Measurements from ENCODE around the gene SOBP. TPM values are rescaled to one million over a fixed set of nuclear protein-coding genes. Genes with fewer than 3 reads are reported as not detected.
A peak's percentile ranks its signal among the peaks of the same experiment; 100 is the strongest.

SOBP gene
- total and polyA plus RNA-seq, 2 donors (not counting 1 experiment from before 2014, with no cell fraction given): 0.82 to 1.5 TPM

- intact Hi-C loops (cut with micrococcal nuclease): loop anchor here (10.0 kb wide), 1 partner anchor 561 kb away; the partner anchor contains the start of gene BEND3
- Histone ChIP-seq H3K9ac (ENCODE audit: low read length) (no peak overlapping the region), H3K27me3 (replicated peaks in 1 of 4; ENCODE audit: control extremely low read depth in 1 of 4, control insufficient read depth in 3 of 4, insufficient read depth in 4 of 4, low read length in 3 of 4) (no peaks in the 10 kb centered on the region), H3K9me3 (ENCODE audit: control extremely low read depth in 1 of 3, control insufficient read depth in 2 of 3, insufficient read depth in 1 of 3, low read length in 2 of 3) (no peaks in the 10 kb centered on the region), H3K79me2 (ENCODE audit: control insufficient read depth, insufficient read depth, low read length) (no peaks in the 10 kb centered on the region), H2AFZ (ENCODE audit: insufficient read depth, low read depth, low read length, poor library complexity, severe bottlenecking) (peak overlapping the region; percentile 97), H3K4me3 (ENCODE audit: control extremely low read depth in 1 of 5, extremely low read depth in 1 of 5, insufficient read depth in 1 of 5, low read depth in 2 of 5, low read length in 4 of 5) (no peak overlapping the region), H4K20me1 (ENCODE audit: control insufficient read depth, insufficient read depth, low read length, poor library complexity, severe bottlenecking) (no peaks in the 10 kb centered on the region), H3K36me3 (replicated peaks in 1 of 2; ENCODE audit: control extremely low read depth in 1 of 2, control insufficient read depth in 1 of 2, extremely low read depth in 1 of 2, insufficient read depth in 2 of 2, low read length in 1 of 2) (no peaks in the 10 kb centered on the region), H3K4me2 (replicated peaks; ENCODE audit: low read depth, low read length, poor library complexity, severe bottlenecking) (no peak overlapping the region), H3K4me1 (ENCODE audit: control insufficient read depth in 2 of 2, insufficient read depth in 2 of 2, low read length in 2 of 2) (peaks cover 20% of the 10 kb centered on the region in 2 donors), H3K27ac (ENCODE audit: low read length in 2 of 2) (no peak overlapping the region)
- H3K4me1 Mint-ChIP-seq: peaks cover 21% of the 10 kb centered on the region
- no peak for ATAC-seq (ENCODE audit: low read depth)
- 80% methylated on average over 8 of the region's 11 CpGs for WGBS (ENCODE audit: insufficient coverage)
- H3K27ac Mint-ChIP-seq: peak overlapping the region; percentile 92
- no peak for DNase-seq
- no peaks in the 10 kb centered on the region for H3K27me3 Mint-ChIP-seq
- ChIA-PET POLR2A (no interaction called here), CTCF (interaction anchor here (0.9 to 4.6 kb wide), 19 partner anchors 9 to 373 kb away, joined by 3 to 59 read pairs (median 5); partner anchors contain the start of gene PDSS2)
- TF ChIP-seq CTCF (IDR thresholded peaks at IDR 0.05) (no peak), EZH2 (IDR thresholded peaks at IDR 0.05; ENCODE audit: borderline replicate concordance, insufficient read depth, low read depth, low read length, poor library complexity, severe bottlenecking) (no peak)
- no peak overlapping the region for H3K4me3 Mint-ChIP-seq
- H3K9me3 Mint-ChIP-seq (ENCODE audit: insufficient read depth): no peaks in the 10 kb centered on the region
Measured at GRCh38 chr6:107676042-107676441, 186.1 kb downstream of the SOBP start.

- no peak overlapping the region for H3K4me3 ChIP-seq (ENCODE audit: control extremely low read depth in 1 of 5, extremely low read depth in 1 of 5, insufficient read depth in 1 of 5, low read depth in 2 of 5, low read length in 4 of 5)
- Mint-ChIP-seq H3K27ac (no peak overlapping the region), H3K9me3 (ENCODE audit: insufficient read depth) (no peaks in the 10 kb centered on the region), H3K4me3 (no peak overlapping the region), H3K27me3 (peaks cover 1% of the 10 kb centered on the region), H3K4me1 (peaks cover 8% of the 10 kb centered on the region)
- H3K36me3 ChIP-seq (replicated peaks in 1 of 2; ENCODE audit: control extremely low read depth in 1 of 2, control insufficient read depth in 1 of 2, extremely low read depth in 1 of 2, insufficient read depth in 2 of 2, low read length in 1 of 2): no peaks in the 10 kb centered on the region
- no peaks in the 10 kb centered on the region for H3K27me3 ChIP-seq (replicated peaks in 1 of 4; ENCODE audit: control extremely low read depth in 1 of 4, control insufficient read depth in 3 of 4, insufficient read depth in 4 of 4, low read length in 3 of 4)
- POLR2A ChIA-PET: no interaction called here
- H4K20me1 ChIP-seq (ENCODE audit: control insufficient read depth, insufficient read depth, low read length, poor library complexity, severe bottlenecking): no peaks in the 10 kb centered on the region
- no peak overlapping the region for H3K4me2 ChIP-seq (replicated peaks; ENCODE audit: low read depth, low read length, poor library complexity, severe bottlenecking)
- intact Hi-C loops (cut with micrococcal nuclease): loop anchor here (10.0 kb wide), 1 partner anchor 563 kb away; the partner anchor contains the start of gene BEND3
- H3K4me1 ChIP-seq (ENCODE audit: control insufficient read depth in 2 of 2, insufficient read depth in 2 of 2, low read length in 2 of 2): peaks cover 7 to 11% of the 10 kb centered on the region in 2 donors
- H3K79me2 ChIP-seq (ENCODE audit: control insufficient read depth, insufficient read depth, low read length): no peaks in the 10 kb centered on the region
- H3K27ac ChIP-seq (ENCODE audit: low read length in 2 of 2): no peak overlapping the region
- ATAC-seq (ENCODE audit: low read depth): no peak
- no peak overlapping the region for H3K9ac ChIP-seq (ENCODE audit: low read length)
- H3K9me3 ChIP-seq (ENCODE audit: control extremely low read depth in 1 of 3, control insufficient read depth in 2 of 3, insufficient read depth in 1 of 3, low read length in 2 of 3): no peaks in the 10 kb centered on the region
- no CpG with 5 or more reads among the region's 1 CpG for WGBS (ENCODE audit: insufficient coverage)
- no peak for DNase-seq
- H2AFZ ChIP-seq (ENCODE audit: insufficient read depth, low read depth, low read length, poor library complexity, severe bottlenecking): no peak overlapping the region
- TF ChIP-seq EZH2 (IDR thresholded peaks at IDR 0.05; ENCODE audit: borderline replicate concordance, insufficient read depth, low read depth, low read length, poor library complexity, severe bottlenecking) (no peak), CTCF (IDR thresholded peaks at IDR 0.05) (no peak)
- CTCF ChIA-PET: interaction anchor here (0.6 to 4.6 kb wide), 6 partner anchors 10 to 372 kb away, joined by 3 to 59 read pairs (median 10); no protein-coding TSS in a partner anchor
Measured at GRCh38 chr6:107677399-107677798, 187.5 kb downstream of the SOBP start.
